SU-DHL-6 (cell line): ENCODE results near the gene PRR33.
A peak's percentile ranks its signal among the peaks of the same experiment; 100 is the strongest.

Experiments
- H2AFZ ChIP-seq: fragments of 200-600 bp; sonication (generic); 2 replicates; pipeline ENCODE4 v1.6.1; 2014; ENCODE audit warnings: low read depth, mild to moderate bottlenecking, moderate library complexity, mixed read lengths, antibody characterized with exemption, low read length; ENCODE audit not compliant: severe bottlenecking
- H3F3A ChIP-seq: fragments of 200-600 bp; shearing (Covaris generic); 2 replicates; pipeline ENCODE4 v1.6.0; 2016; ENCODE audit warnings: antibody characterized with exemption, mild to moderate bottlenecking; ENCODE audit not compliant: insufficient read depth
- H3K27ac ChIP-seq: fragments of 200-600 bp; sonication (generic); 2 replicates; pipeline ENCODE4 v1.5.1; 2016; ENCODE audit warnings: low read depth, mild to moderate bottlenecking, low read length, moderate library complexity, mixed read lengths
- H3K27me3 ChIP-seq: fragments of 200-600 bp; sonication (generic), shearing (Covaris generic); 2 replicates; pipeline ENCODE4 v1.6.0; 2014; ENCODE audit warnings: mild to moderate bottlenecking, low read length
- H3K36me3 ChIP-seq: fragments of 200-600 bp; sonication (generic); 2 replicates; pipeline ENCODE4 v1.6.1; 2014; ENCODE audit warnings: mild to moderate bottlenecking, low read length, mixed read lengths
- H3K4me2 ChIP-seq: fragments of 300-600, 200-600 bp; shearing (Covaris generic), sonication (generic); 2 replicates; pipeline ENCODE4 v1.6.0; 2014; ENCODE audit warnings: low read length, low read depth, mild to moderate bottlenecking; ENCODE audit not compliant: poor library complexity, severe bottlenecking
- H3K4me3 ChIP-seq: fragments of 200-600 bp; sonication (generic); 2 replicates; pipeline ENCODE4 v1.5.1; 2014; ENCODE audit warnings: antibody characterized with exemption, low read length, mild to moderate bottlenecking, mixed read lengths; ENCODE audit not compliant: insufficient read depth, poor library complexity, severe bottlenecking
- H3K79me2 ChIP-seq: fragments of 200-600 bp; sonication (generic); 2 replicates; pipeline ENCODE4 v1.6.1; 2014; ENCODE audit warnings: mild to moderate bottlenecking, low read length, moderate library complexity; ENCODE audit not compliant: insufficient read depth
- H3K9ac ChIP-seq: fragments of 200-600 bp; sonication (generic); 2 replicates; pipeline ENCODE4 v1.7.0; 2014; ENCODE audit warnings: mild to moderate bottlenecking, low read length
- H3K9me2 ChIP-seq: fragments of 200-600 bp; sonication (generic); replicated peaks from 2 replicates; pipeline ENCODE4 v1.6.1; 2014; ENCODE audit warnings: low read length; ENCODE audit not compliant: insufficient read depth
- H3K9me3 ChIP-seq: fragments of 200-600 bp; sonication (generic); 2 replicates; pipeline ENCODE4 v1.6.1; 2014; ENCODE audit warnings: low read length, mixed read lengths; ENCODE audit not compliant: insufficient read depth
- H4K20me1 ChIP-seq: fragments of 200-600 bp; sonication (generic); 2 replicates; pipeline ENCODE4 v1.6.1; 2014; ENCODE audit warnings: low read depth, mild to moderate bottlenecking, antibody characterized with exemption, low read length, moderate library complexity, mixed read lengths
- CTCF ChIP-seq: fragments of 200-600 bp; sonication (generic); IDR thresholded peaks from one replicate; pipeline ENCODE4 v1.5.1; 2017; ENCODE audit warnings: antibody characterized with exemption, mild to moderate bottlenecking, low read length, moderate library complexity; ENCODE audit not compliant: insufficient read depth, poor library complexity, severe bottlenecking
- EZH2phosphoT487 ChIP-seq: fragments of 200-600 bp; sonication (generic), shearing (Covaris generic); conservative IDR thresholded peaks from 2 replicates; pipeline ENCODE4 v1.6.1; 2018; ENCODE audit warnings: mild to moderate bottlenecking, antibody characterized with exemption, low read length, moderate library complexity, mixed read lengths

Gene PRR33

GRCh38 chr11:1884303-1884700 lies 7.4 kb downstream of the PRR33 start:
- no peak overlapping the region for H2AFZ ChIP-seq
- H3K27ac ChIP-seq = no peak overlapping the region
- no peaks in the 10 kb centered on the region for H3K9me2 ChIP-seq
- no peak overlapping the region for H3K4me3 ChIP-seq
- no peaks in the 10 kb centered on the region for H3K79me2 ChIP-seq
- H3K9ac ChIP-seq = no peak overlapping the region
- H3K27me3 ChIP-seq = no peaks in the 10 kb centered on the region
- H3K4me2 ChIP-seq = no peak overlapping the region
- H3K36me3 ChIP-seq = peaks cover 15% of the 10 kb centered on the region
- no peak for TF ChIP-seq EZH2phosphoT487
- no peak for TF ChIP-seq CTCF
- no peaks in the 10 kb centered on the region; the same call in 1 of the 2 replicates for H4K20me1 ChIP-seq
- H3K9me3 ChIP-seq = no peaks in the 10 kb centered on the region
- H3F3A ChIP-seq = no peaks in the 10 kb centered on the region

- H3K36me3 ChIP-seq = peaks cover 15% of the 10 kb centered on the region
- no peaks in the 10 kb centered on the region for H3K79me2 ChIP-seq
- no peak overlapping the region for H3K4me2 ChIP-seq
- no peaks in the 10 kb centered on the region for H3F3A ChIP-seq
- no peaks in the 10 kb centered on the region for H3K9me3 ChIP-seq
- H3K4me3 ChIP-seq = no peak overlapping the region
- no peaks in the 10 kb centered on the region; the same call in 1 of the 2 replicates for H4K20me1 ChIP-seq
- no peak for TF ChIP-seq EZH2phosphoT487
- no peak for TF ChIP-seq CTCF
- H3K9ac ChIP-seq = no peak overlapping the region
- no peak overlapping the region for H2AFZ ChIP-seq
- no peaks in the 10 kb centered on the region for H3K9me2 ChIP-seq
- H3K27ac ChIP-seq = no peak overlapping the region
- no peaks in the 10 kb centered on the region for H3K27me3 ChIP-seq
Measured at GRCh38 chr11:1883346-1884302, 8.1 kb downstream of the PRR33 start.

GRCh38 chr11:1882265-1883238 lies 9.1 kb downstream of the PRR33 start:
- Histone ChIP-seq H3K79me2 (no peaks in the 10 kb centered on the region), H3K4me3 (no peak overlapping the region), H3K9me2 (no peaks in the 10 kb centered on the region), H2AFZ (no peak overlapping the region), H3K27me3 (no peaks in the 10 kb centered on the region), H4K20me1 (no peaks in the 10 kb centered on the region; the same call in 1 of the 2 replicates), H3F3A (no peaks in the 10 kb centered on the region), H3K4me2 (no peak overlapping the region), H3K27ac (no peak overlapping the region), H3K36me3 (peaks cover 15% of the 10 kb centered on the region), H3K9me3 (no peaks in the 10 kb centered on the region), H3K9ac (no peak overlapping the region)
- TF ChIP-seq EZH2phosphoT487 = no peak
- TF ChIP-seq CTCF = peak; percentile 96
